ENCODE data around the gene TIAM1. TPM values are rescaled to one million over a fixed set of nuclear protein-coding genes. Genes with fewer than 3 reads are reported as not detected.

The TIAM1 gene
- total RNA-seq, 1 donor from 2014 or later: 2.7 TPM

GRCh38 chr21:31211836-31212235, 132.2 kb downstream of the TIAM1 start:
- H3K4me1 ChIP-seq: no peaks in the 10 kb centered on the region
- no peak for DNase-seq (ENCODE audit: low spot score in 2 of 2)
- no peaks in the 10 kb centered on the region for H3K27me3 ChIP-seq
- intact Hi-C loops (cut with DNase I): no loop called here
- no peaks in the 10 kb centered on the region for H3K9me3 ChIP-seq
- TF ChIP-seq CTCF (IDR thresholded peaks at IDR 0.05): no peak
- H3K27ac ChIP-seq: no peak overlapping the region
- no peaks in the 10 kb centered on the region for H3K36me3 ChIP-seq
- H3K4me3 ChIP-seq: no peak overlapping the region

GRCh38 chr21:31205412-31205811, 138.6 kb downstream of the TIAM1 start:
- H3K4me3 ChIP-seq: no peak overlapping the region
- H3K4me1 ChIP-seq: no peaks in the 10 kb centered on the region
- H3K27ac ChIP-seq: no peak overlapping the region
- no peaks in the 10 kb centered on the region for H3K36me3 ChIP-seq
- TF ChIP-seq CTCF (IDR thresholded peaks at IDR 0.05): no peak
- H3K9me3 ChIP-seq: no peaks in the 10 kb centered on the region
- intact Hi-C loops (cut with DNase I): loop anchor here (10.0 kb wide), 1 partner anchor 529 kb away; the partner anchor contains the start of gene SCAF4
- no peaks in the 10 kb centered on the region for H3K27me3 ChIP-seq
- DNase-seq (ENCODE audit: low spot score in 2 of 2): no peak

- H3K4me3 ChIP-seq: no peak overlapping the region
- H3K4me1 ChIP-seq: no peaks in the 10 kb centered on the region
- H3K27me3 ChIP-seq: no peaks in the 10 kb centered on the region
- H3K27ac ChIP-seq: no peak overlapping the region
- no peak for DNase-seq (ENCODE audit: low spot score in 2 of 2)
- H3K9me3 ChIP-seq: no peaks in the 10 kb centered on the region
- H3K36me3 ChIP-seq: no peaks in the 10 kb centered on the region
- intact Hi-C loops (cut with DNase I): loop anchor here (10.0 kb wide), 1 partner anchor 530 kb away; the partner anchor contains the start of gene SCAF4
- no peak for TF ChIP-seq CTCF (IDR thresholded peaks at IDR 0.05)
Observed at GRCh38 chr21:31204801-31205200, 139.3 kb downstream of the TIAM1 start.

GRCh38 chr21:31203431-31204054, 140.5 kb downstream of the TIAM1 start:
- no peak overlapping the region for H3K4me3 ChIP-seq
- H3K9me3 ChIP-seq: no peaks in the 10 kb centered on the region
- TF ChIP-seq CTCF (IDR thresholded peaks at IDR 0.05): no peak
- no peaks in the 10 kb centered on the region for H3K4me1 ChIP-seq
- no peak overlapping the region for H3K27ac ChIP-seq
- no peaks in the 10 kb centered on the region for H3K27me3 ChIP-seq
- no peaks in the 10 kb centered on the region for H3K36me3 ChIP-seq
- intact Hi-C loops (cut with DNase I): loop anchor here (10.0 kb wide), 1 partner anchor 531 kb away; the partner anchor contains the start of gene SCAF4
- DNase-seq (ENCODE audit: low spot score in 2 of 2): no peak

- peak; percentile 10 to 82 for DNase-seq (ENCODE audit: low spot score in 2 of 2)
- intact Hi-C loops (cut with DNase I): loop anchor here (10.0 kb wide), 1 partner anchor 533 kb away; the partner anchor contains the start of gene SCAF4
Observed at GRCh38 chr21:31201548-31201947, 142.5 kb downstream of the TIAM1 start.

More at GRCh38 chr21:31201548-31201947, 142.5 kb downstream of the TIAM1 start:
- Histone ChIP-seq H3K36me3 (no peaks in the 10 kb centered on the region), H3K27ac (peak overlapping the region; percentile 53), H3K27me3 (no peaks in the 10 kb centered on the region), H3K4me3 (no peak overlapping the region), H3K9me3 (no peaks in the 10 kb centered on the region), H3K4me1 (no peaks in the 10 kb centered on the region)
- no peak for TF ChIP-seq CTCF (IDR thresholded peaks at IDR 0.05)

All from ascending aorta (tissue), 2 donors.